Epithelial cell of proximal tubule (primary cell): Measurements from ENCODE around the gene PCARE. TPM values are rescaled to one million over a fixed set of nuclear protein-coding genes. Genes with fewer than 3 reads are reported as not detected.

Experiments
- DNase-seq: peaks from one replicate; pipeline ENCODE4 v3.0.0-alpha.2; 2011; ENCODE audit warnings: low read depth
- H3K4me3 ChIP-seq: 2 replicates; pipeline ENCODE4 v1.5.1; 2011; ENCODE audit warnings: low read depth, mild to moderate bottlenecking, low read length
- total RNA-seq: library from RNA; depleted of rRNA; stranded (reverse); fragments of >200 nt; gene quantifications from 2 replicates; pipeline ENCODE4 v1.2.3, GENCODE V29; 2015
- TF ChIP-seq, protein P1 (sequence below): conservative IDR thresholded peaks from 2 replicates; pipeline ENCODE4 v1.5.1; 2012; ENCODE audit warnings: low read depth, mild to moderate bottlenecking, low read length

Gene PCARE
- total RNA-seq, 1 donor from 2014 or later: not detected

DNA sequence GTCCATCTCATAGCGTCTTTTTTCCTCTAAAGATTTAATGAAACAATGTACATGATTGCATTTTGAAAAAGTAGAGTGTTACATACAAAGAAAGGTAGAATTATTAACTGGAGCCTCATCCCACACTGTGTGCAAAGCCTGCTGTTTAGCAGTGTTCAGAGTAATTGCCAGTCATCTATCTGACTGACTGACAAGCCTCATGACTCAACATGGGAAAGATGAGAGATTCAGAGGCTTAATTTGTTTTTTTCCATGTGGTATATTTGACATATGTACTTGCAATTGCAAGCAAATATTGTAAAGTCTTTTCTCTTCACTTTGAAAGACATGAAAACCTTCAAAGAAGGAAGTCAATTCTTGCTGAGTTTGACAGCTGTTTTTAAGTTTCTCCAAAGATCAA lies 14.7 kb downstream of the PCARE start:
- DNase-seq: no peak
- no peak overlapping the region for H3K4me3 ChIP-seq
- TF ChIP-seq, protein P1, sequence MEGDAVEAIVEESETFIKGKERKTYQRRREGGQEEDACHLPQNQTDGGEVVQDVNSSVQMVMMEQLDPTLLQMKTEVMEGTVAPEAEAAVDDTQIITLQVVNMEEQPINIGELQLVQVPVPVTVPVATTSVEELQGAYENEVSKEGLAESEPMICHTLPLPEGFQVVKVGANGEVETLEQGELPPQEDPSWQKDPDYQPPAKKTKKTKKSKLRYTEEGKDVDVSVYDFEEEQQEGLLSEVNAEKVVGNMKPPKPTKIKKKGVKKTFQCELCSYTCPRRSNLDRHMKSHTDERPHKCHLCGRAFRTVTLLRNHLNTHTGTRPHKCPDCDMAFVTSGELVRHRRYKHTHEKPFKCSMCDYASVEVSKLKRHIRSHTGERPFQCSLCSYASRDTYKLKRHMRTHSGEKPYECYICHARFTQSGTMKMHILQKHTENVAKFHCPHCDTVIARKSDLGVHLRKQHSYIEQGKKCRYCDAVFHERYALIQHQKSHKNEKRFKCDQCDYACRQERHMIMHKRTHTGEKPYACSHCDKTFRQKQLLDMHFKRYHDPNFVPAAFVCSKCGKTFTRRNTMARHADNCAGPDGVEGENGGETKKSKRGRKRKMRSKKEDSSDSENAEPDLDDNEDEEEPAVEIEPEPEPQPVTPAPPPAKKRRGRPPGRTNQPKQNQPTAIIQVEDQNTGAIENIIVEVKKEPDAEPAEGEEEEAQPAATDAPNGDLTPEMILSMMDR: no peak

DNA sequence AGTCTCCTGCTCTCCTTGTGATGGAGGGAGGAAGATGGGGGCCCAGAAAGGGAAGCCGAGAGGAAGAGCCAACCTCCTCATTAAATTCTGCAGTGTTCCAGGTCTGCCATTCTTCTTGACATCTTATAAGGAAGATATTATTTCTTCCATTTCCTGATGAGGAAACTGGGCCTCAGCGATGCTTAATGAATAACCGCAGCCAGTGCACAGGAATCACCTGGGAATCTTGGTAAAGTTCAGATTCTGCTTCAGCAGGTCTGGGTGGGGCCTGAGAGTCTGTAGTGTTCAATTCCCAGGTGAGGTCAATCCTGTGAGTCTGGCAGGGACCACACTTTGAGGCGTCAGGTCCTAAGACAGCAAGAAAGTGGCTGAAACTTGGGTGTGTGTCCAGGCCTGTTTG lies 17.3 kb downstream of the PCARE start:
- no peak for DNase-seq
- TF ChIP-seq, protein P1: no peak
- H3K4me3 ChIP-seq: no peak overlapping the region

DNA sequence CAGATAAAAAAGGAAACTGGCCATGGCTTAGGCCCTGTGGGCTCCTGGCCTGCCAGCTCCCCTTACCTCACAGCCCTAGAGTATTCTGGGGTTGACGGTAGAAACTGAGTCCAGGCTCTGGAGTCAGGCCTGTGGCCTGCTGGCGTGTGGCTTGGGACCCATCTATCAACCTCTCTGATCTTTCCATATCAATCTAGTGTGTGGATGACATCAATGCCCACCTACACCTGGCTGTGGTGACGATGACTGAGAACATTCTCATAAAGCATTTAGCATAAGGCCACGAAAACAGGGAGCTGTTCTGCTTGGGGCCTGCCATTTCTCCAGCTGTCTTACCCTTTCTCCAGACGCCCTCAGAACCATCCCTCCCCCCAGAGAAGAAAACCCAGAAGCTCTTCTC lies 17.9 kb downstream of the PCARE start:
- TF ChIP-seq, protein P1: no peak
- no peak for DNase-seq
- H3K4me3 ChIP-seq: no peak overlapping the region

DNA sequence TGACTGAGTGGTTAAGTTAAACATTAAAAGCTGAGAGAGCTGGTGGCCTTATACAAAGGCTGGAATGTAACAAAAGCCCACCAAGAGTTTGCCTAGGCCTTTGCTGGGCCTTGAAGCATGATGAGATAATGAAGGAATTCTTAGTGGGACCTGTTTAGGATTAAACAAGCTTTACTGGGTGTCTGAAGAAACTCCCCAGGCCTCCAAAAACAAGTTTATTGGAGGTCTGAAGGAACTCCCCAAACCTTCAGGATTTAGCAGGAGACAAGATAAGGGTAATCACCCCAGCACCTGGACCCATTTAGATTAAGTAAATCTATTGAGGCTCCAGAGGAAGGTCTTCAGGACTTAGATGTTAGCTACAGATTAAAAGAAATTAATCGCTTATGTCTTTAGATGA lies 18.7 kb downstream of the PCARE start:
- DNase-seq: no peak
- TF ChIP-seq, protein P1: no peak
- no peak overlapping the region for H3K4me3 ChIP-seq

DNA sequence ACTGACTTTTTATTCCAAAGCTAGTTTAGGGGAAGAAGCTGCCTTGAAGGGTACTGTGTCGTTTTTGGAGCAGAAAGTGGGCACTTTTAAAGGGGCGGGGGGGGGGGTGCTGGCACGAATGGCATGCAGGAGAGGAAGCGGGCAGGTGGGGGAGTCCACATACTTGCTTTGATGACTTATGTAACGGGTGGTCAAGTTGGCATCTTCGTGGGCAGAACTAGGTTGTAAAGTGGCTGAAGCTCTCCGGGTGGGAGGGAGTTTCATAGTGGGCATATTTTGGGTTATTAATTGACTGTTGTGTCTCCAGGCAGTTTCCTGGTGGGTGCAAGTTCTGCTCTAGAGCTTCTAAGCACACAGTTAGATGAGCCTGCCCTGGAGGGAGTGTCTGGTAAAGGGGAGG lies 19.9 kb downstream of the PCARE start:
- TF ChIP-seq, protein P1: no peak
- DNase-seq: no peak
- no peak overlapping the region for H3K4me3 ChIP-seq

DNA sequence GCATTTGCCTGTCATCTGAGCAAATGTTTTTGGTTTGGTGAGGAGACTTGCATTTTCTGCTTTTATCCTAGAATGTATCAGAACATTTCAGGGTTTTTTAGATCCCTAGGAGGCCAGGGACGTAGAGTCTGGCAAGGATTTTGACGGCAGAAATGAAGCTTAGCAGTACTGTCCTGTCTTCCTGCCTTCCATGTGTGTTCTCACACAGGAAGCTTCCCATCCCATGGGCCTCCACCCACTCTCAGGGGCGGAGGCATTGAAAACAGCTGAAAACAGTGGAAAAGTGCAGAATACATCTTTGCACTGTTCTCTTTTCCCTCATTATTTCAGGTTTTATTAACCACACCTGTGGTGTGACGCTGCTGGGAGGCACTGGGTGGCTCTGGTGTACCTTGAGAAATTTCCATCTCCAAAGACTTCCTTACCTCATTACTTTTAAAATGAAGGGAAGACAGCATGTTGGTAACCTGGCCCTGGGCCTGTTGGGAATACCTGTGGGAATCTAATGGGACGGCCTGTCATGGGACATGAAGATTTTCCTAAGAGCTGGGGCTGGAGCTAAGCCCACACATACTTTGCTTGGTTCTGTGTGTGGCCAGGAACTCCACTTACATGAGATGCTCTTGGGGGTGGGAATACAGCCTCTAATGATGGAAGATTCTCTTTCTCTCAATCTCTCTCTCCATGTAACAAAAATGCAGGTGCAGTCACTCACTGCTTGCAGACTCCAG lies 20.5 kb downstream of the PCARE start:
- no peak for DNase-seq
- H3K4me3 ChIP-seq: no peak overlapping the region
- TF ChIP-seq, protein P1: peak; percentile 46

DNA sequence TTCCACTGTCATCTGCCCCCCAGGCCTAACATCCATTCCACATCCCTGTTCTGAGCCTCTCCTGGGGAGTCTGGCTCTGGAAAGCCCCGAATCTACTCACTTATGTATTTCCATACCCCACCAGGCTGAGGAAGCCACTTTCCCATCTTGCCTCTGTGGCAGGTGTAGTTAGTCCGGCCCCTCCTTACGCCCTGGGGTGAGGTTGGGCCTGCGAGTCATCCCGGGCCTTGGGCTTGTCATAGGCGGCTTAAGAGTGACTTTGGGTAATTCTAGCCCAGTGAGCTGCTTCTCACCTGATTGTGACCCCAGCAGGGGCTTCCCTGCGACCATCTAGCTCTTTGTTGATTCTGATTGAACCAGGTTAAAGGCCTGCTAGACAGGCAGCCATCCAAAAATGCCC lies 21.1 kb downstream of the PCARE start:
- no peak overlapping the region for H3K4me3 ChIP-seq
- no peak for DNase-seq
- TF ChIP-seq, protein P1: no peak
